EL (cell line): ENCODE measurements around the gene LYPD6.
"Not testable (repeated sequence)": the region's sequence is repeated elsewhere in the genome, so short reads cannot be mapped to it uniquely, and the experiment has no call there.

Experiments
- DNase-seq: peaks from one replicate; pipeline ENCODE4 v3.0.0-alpha.2; 2016

Gene LYPD6

DNA sequence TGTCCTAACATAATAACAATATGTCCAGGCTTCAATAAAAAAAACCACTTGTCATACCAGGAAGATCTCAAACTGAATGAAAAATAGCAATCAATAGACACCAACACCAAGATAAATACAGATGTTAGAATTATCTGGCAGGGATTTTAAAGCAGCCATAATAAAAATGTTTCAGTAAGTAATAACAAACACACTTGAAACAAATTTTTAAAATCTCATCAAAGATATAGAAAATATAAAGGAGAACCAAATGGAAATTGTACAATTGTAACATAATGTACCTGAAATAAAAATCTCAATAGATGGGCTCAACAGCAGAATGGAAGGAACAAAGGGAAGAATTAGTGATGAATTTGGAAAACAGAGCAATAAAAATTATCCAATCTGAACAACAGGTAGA is 128.1 kb downstream of the LYPD6 start:
- DNase-seq = no peak

DNA sequence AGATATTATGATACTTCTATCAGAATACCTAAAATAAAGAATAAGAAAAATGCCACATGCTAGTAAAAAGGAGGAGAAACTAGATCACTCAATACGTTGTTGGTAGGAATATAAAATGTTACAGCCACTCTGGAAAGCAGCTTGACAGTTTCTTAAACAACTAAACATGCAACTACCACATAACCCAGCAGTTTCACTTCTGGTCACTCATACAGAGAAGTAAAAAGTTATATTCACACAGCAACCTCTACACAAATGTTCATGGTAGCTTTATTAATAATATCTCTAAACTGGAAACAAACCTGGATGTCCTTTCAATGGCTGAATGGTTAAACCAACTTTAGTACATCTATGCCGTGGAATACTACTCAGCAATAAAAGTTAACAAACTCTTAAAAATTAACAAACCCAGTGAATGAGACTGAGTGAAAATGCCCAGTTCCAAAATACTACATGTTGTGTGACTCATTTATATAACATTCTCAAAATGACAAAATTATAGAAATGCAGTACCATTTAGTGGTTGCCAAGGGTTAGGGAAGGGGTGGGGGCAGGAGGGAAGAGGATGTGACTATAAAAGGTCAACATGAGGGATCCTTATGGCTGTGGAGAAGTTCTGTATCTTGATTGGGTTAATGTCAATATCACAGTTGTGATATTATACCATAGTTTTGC is 133.1 kb downstream of the LYPD6 start:
- peak; percentile 41 for DNase-seq

DNA sequence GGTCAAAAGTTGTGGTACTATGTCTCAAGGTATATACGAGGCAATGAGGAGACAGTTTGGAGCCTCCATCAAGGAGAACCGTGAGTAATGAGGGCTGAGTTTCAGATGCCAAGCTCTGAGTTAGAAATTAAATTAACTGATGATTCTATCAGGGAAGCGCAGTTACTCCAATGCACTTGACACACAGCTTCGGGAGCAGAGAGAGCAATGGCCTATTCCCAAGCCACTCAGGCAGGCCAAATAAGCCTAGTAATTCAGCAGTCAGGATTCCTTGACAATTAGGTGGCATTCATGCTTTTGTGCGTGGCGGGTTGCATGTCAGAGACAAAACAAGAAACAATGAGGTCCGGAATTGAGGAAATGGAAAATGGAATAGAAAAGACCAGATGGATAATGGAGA is 134.0 kb downstream of the LYPD6 start:
- DNase-seq = no peak

DNA sequence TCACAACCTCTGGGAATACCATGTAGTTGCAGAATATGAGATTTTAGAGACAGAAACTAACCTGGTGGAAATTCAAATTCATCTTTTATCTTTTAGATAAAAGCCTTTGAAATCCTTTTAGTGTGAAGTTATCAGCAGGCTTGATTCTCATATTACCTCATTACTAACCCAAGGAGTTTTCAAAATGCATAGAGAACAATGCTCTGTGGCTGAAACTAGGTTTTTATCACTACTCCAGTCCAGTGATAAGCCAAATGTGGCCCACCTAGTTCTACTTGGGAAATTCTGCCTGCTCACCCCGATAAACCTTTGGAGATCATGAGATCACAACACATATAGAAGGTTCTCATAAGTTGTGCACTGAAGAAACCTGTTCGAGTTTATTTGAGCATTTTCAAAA is 135.5 kb downstream of the LYPD6 start:
- no peak for DNase-seq

DNA sequence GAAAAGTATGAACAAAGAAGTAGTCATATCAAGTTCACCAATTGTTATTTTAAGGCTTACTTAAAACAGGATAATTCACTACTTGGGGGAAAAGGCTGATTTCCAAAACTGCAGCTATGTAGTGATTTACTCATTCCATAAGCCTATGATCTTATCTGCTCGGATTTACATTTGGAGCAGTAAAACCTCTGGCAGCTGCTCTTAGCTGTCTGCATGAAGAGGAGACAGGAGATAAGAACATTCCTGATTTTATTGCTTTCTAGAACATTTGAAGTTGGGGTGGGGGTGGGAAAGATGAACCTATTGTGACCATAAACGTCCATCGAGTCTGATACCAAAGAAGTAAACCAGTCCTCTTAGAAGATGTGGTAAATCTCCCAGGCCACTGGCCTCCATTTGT is 136.2 kb downstream of the LYPD6 start:
- peak; percentile 57 for DNase-seq

DNA sequence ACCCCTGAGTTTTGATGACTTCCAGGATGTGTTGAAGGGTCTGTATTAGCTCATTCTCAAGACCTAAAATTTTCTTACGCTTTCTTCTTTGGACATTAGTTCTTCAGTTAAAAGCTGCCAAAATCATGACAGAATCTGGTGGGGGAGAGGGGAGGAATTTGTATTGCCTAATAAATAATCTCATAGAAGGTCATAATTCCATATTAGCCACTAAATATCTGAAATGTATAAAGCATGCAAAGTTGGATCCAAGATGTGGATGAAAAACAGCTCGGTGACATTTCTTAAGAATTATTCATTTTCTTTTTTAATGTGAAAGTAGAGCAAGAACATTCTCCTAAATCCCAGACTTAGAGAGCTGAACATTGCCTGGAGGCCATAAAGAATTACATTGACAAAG is 137.0 kb downstream of the LYPD6 start:
- no peak for DNase-seq

DNA sequence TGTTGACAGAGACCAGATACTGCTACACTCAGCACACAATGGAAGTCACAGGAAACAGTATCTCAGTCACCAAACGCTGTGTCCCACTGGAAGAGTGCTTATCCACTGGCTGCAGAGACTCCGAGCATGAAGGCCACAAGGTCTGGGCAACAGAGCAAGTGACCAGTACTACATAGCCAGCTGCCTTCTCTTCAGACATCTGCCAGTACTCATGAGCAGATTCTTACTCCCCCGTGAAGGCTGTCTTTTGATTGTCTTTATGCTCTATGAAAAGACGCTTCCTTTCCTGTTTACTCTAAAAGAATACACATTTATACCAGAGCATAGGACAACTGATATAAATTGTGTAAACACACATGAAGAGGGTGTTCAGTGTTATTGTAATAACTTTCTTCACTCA is 138.2 kb downstream of the LYPD6 start:
- DNase-seq = no peak

DNA sequence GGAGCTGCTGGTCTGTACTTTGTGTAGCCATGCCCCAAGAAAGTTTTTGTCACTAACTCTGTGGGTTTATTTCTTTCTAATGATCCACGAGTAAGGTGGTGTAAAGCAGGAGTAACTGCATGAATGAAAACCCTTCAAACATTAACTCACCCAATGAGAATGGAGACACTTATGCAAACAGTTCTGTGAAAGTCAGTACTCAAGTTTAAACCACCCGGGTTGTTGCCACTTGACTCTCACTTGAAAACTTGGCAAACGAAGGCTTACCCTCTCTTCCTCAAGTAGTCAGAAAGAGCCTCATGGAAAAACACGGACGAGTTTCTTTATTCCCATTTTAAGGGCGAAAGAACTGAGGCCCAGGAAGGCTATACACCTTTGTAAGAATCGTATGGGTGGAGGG is 139.7 kb downstream of the LYPD6 start:
- no peak for DNase-seq

DNA sequence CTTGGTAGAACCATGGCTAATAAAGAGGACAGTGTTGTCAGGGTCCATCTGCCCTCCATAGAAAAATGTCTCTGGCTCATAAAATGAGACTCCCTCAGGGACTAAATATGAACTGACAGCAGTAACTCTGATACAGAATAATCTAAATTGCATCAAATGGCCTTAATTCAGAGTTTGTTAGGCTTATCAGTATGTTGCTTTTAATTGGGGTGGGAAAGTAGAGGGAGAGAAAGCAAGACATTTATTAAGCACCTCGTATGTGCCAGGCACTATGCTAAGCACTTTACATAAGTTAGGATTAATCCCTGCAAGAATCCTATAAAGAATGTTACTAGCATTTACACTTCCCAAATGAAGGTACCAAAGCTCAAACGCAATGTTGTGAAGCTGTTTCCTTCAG is 142.0 kb downstream of the LYPD6 start:
- DNase-seq = no peak

DNA sequence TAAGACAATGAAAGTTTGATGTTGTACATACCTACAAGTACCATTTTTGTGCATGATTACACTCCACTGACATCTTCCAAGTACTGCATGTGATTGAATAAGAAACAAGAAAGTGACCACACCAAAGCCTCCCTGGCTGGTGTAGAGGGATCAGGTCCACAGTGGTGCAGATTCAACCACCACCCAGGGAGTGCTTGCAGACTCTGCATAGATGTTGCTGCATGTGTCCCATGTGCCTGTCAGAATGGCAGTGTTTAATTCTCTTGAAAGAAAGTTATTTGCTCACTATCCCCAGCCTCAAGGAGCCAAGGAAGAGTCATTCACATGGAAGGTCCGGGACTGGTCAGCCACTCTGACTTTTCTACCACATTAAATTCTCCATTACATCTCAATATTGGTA is 142.7 kb downstream of the LYPD6 start:
- DNase-seq = no peak

DNA sequence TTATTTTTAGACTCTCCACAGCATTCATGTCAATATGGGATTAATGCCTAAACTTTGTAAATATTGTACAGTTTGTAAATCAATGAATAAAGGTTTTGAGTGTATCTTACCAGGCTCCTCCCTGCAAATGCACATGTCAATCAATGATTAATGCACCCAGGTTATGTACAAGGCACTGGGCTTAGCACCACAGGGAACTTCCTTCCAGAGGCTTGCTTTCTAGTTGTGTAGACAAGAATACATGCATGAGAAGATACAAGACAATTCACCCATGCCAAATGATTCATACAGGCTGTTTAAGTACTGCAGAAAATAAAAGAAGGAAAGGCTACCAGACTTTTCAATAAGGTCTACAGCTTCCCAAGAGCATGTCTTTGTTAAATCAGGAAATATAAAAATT is 143.1 kb downstream of the LYPD6 start:
- DNase-seq = no peak

DNA sequence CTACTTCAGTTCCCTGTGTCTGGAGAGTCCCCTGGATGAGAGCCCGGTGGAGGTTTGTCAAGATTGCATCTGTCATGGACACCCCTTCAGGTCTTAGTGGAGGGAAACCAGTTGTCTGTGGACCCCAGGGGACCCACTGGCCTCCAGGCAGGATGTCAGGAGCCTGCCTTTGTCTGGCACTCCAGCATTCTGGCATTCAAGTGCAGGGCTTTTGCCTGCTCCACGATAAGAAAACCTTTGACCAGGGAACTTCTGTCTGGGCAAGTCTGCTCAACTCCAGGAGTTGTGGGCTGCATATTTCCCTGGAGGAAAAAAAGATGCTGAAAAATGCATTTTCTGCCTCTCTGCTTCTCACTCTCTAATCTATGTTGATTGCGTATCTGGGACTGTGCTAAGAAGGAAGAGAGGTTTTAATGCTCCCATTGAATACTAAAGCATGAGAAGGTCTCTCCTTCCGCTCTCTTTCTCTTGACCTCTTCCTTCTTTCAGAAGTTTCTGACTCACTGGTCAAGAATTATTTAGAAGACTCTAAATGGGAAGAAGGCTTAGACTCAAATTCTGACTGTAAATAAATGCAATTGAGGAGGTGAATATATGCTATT is 152.7 kb downstream of the LYPD6 start:
- DNase-seq = peak; percentile 51

DNA sequence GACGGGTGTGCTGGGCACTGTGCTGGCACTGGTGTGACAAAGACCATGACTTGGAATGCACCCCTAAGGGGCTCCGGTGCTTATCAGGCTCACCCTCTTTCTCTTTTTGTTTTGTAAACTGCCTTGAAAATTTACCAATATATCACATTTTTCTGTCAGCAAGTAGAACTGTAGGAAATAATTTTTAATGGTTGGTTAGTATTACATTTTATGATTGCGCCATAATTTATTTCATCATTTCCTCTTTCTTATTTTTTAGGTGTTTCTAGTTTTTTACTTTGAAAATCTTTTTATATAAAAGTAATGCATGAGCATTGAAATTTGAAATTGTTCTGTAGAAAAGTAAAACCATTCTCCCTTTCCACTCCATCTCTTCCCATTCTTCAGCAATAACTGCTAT is 156.3 kb downstream of the LYPD6 start:
- no peak for DNase-seq

DNA sequence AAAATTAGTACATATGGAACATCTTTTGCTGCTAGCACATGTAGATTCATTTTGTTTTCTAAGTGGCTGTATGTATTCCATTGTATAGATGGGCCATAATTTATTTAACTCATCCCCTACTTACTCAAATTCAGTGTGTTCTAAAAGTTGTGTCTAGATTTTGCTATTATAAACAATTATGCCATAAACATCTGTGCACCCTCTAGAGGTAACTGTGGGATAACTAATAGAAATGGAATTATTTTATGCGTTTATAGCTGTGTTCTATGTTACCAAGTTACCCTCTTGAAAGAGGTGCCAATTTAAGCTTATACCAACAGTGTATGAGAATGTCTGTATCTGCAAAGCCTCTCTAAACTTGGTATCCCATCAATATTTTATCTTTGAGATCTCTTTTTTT is 156.8 kb downstream of the LYPD6 start:
- DNase-seq = no peak

DNA sequence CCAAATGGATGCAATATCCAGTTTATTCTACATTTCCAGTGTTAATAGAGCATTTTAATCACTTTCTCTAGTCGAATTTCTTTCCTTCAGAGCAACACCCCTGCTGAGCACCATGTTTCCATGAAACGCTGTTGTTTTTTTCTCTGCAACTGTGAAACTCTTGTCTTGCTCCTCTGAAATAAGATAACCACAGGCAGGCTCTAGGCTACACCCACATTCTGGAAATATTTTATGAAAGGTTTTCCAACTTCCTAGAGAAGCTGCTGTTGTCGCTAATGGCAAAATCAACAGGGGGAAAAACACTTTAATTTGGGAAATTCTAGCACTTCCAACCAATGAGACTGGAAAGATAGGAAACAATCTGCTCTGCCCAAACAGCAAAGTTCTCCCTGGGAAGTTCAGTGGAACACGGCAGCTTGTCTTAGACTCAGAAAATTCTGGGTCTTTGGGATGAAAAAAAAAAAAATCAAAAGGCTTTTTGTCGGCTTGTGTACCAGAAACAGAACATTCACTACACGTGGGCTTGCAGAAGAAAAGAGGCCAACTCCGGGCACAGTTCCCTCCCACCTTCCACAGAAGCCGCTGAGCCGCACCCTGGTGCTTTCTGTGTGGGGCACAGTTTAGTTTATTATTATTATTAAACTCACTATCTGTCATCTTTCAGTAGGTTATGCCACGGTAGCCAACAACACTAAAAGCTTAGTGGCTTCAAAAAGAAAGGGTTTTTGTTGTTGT is 158.5 kb downstream of the LYPD6 start:
- no peak for DNase-seq

DNA sequence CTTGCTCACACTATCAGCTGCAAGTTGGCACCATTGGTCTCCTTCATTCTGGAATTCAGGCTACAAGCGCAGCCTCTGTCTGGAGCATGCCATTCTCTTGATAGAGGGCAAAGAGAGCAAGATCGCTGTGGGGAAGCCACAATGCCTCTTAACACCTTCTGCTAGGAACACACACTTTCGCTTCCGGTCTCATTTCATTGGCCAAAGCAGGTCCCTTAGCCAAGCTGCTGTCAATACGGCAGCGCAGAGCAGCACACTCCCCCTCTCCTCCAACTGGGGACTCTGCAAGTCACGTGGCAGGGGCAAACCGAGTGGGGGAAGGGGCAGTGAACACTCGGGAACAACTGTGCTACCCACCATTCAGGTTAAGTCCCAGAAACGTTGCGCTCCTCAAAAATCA is 159.1 kb downstream of the LYPD6 start:
- DNase-seq = no peak

DNA sequence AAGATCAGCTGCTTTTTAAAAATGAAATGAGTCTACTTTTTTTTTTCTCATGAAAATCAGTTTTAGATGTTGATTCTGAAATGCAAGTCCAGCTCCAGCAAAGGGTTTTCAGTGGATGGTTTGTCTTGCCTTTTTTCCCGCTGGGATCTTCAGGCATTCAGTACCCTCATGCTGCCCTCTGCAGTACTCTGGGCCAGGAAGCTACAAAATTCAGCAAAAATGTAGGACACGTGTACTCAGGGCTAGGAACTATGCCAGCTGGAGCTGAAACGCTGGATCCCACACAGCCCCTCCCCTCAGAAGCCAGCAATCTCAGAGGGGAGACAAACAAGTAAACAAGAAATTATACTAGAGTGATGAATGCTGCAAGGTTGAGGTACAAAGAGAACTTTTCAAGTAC is 159.9 kb downstream of the LYPD6 start:
- peak; percentile 50 for DNase-seq

DNA sequence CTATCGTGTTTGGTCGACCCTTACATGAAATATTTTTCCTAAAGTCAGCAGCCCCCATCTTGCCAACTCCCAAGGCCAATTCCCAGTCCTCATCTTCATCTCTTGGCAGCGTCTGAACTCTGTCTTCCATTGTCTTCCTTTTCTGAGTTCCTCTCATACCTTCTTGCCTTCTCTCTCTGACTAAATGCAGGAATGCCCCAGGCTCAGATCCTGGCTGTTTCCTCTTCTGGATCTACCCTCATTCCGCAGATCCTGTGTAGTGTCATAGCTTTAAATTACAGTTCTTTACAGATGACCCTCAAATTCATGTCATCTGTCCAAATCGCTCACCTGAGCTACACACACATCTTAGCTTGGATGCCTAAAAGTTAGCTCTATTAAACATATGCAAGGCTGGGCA is 162.5 kb downstream of the LYPD6 start:
- no peak for DNase-seq

DNA sequence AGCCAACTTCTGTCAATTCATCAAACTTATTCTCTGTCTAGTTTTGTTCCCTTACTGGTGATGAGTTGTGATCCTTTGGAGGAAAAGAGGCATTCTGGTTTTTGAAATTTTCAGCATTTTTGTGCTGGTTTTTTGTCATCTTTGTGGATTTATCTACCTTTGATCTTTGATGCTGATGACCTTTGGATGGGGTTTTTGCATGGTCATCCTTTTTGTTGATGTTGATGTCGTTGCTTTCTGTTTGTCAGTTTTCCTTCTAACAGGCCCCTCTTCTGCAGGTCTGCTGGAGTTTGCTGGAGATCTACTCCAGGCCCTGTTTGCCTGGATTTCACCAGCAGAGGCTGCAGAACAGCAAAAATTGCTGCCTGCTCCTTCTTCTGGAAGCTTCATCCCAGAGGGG is 168.8 kb downstream of the LYPD6 start:
- not testable (repeated sequence) for DNase-seq

DNA sequence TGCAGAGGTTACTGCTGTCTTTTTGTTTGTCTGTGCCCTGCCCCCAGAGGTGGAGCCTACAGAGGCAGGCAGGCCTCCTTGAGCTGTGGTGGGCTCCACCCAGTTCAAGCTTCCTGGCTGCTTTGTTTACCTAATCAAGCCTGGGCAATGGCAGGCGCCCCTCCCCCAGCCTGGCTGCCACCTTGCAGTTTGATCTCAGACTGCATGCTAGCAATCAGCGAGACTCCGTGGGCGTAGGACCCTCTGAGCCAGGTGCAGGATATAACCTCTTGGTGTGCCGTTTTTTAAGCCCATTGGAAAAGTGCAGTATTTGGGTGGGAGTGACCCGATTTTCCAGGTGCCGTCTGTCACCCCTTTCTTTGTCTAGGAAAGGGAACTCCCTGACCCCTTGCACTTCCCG is 176.4 kb downstream of the LYPD6 start:
- not testable (repeated sequence) for DNase-seq

DNA sequence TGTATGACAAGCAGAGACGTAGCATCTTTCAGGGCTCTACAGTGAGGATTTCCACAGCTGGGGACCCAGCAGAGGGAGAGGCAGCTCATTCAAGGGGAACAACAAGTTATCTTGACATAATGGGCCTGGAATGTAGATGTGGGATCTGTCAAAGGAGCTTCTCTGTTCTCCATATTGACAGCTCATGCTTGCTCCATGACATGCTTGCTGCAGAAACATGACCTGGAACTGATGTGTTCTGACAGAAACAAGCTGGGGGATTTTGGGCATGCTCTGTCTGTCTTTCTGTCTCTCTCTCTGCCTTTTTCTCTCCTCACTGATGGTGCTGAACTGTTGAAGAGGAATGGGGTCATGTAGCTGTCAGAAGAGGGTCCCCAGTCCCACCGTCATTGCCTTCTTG is 177.6 kb downstream of the LYPD6 start:
- DNase-seq = no peak

DNA sequence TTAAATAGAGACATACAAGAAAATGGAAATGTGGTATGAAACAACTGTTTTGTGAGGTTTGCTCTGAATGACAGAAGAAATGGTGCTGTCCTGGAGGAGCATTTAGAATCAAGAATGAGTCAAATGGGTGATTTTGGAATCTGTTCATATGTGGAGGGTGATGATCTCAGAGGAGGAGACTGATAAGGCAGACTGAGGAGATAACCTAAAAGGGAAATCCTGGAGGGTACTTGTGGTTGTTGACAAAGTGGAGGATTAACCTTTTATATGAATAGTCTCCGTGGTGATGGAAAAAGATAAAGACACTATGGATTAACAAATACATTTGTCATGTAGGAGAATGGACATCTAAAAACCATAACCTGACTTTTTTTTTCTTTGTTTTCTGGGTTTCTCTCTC is 183.1 kb downstream of the LYPD6 start:
- no peak for DNase-seq
